Skeletal muscle satellite cell (primary cell): ENCODE results near the gene HVCN1.
"Not testable (repeated sequence)": the region's sequence is repeated elsewhere in the genome, so short reads cannot be mapped to it uniquely, and the experiment has no call there.

Experiments
- H3K27me3 ChIP-seq: 2 replicates; pipeline ENCODE4 v1.7.0; 2013; ENCODE audit warnings: low read length; ENCODE audit not compliant: control insufficient read depth, insufficient read depth
- H3K36me3 ChIP-seq: 2 replicates; pipeline ENCODE4 v1.7.0; 2013; ENCODE audit warnings: mild to moderate bottlenecking, control low read depth, low read length; ENCODE audit not compliant: insufficient read depth
- H3K4me1 ChIP-seq: 2 replicates; pipeline ENCODE4 v1.7.0; 2013; ENCODE audit warnings: low read length; ENCODE audit not compliant: control insufficient read depth, insufficient read depth
- H3K4me2 ChIP-seq: 2 replicates; pipeline ENCODE4 v1.7.0; 2013; ENCODE audit warnings: mild to moderate bottlenecking, low read length
- H3K4me3 ChIP-seq: 2 replicates; pipeline ENCODE4 v1.7.0; 2013; ENCODE audit warnings: low read length
- H3K9ac ChIP-seq: 2 replicates; pipeline ENCODE4 v1.7.0; 2013; ENCODE audit warnings: mild to moderate bottlenecking, low read depth, low read length, moderate library complexity
- H3K9me3 ChIP-seq: replicated peaks from 2 replicates; pipeline ENCODE4 v1.7.0; 2013; ENCODE audit warnings: mild to moderate bottlenecking, control low read depth, low read length

Gene HVCN1

GRCh38 chr12:110661337-110661972, 27.5 kb downstream of the HVCN1 start:
- Histone ChIP-seq H3K4me3 (no peak overlapping the region), H3K4me1 (no peaks in the 10 kb centered on the region)

GRCh38 chr12:110658878-110659277, 30.0 kb downstream of the HVCN1 start:
- Histone ChIP-seq H3K27me3 (no peaks in the 10 kb centered on the region), H3K9ac (no peak overlapping the region), H3K9me3 (no peaks in the 10 kb centered on the region), H3K36me3 (no peaks in the 10 kb centered on the region), H3K4me1 (no peaks in the 10 kb centered on the region), H3K4me2 (no peak overlapping the region), H3K4me3 (no peak overlapping the region)

More at GRCh38 chr12:110661337-110661972, 27.5 kb downstream of the HVCN1 start:
- H3K27me3 ChIP-seq = no peaks in the 10 kb centered on the region
- no peaks in the 10 kb centered on the region for H3K36me3 ChIP-seq
- H3K9ac ChIP-seq = no peak overlapping the region
- H3K9me3 ChIP-seq = no peaks in the 10 kb centered on the region
- no peak overlapping the region for H3K4me2 ChIP-seq

DNA sequence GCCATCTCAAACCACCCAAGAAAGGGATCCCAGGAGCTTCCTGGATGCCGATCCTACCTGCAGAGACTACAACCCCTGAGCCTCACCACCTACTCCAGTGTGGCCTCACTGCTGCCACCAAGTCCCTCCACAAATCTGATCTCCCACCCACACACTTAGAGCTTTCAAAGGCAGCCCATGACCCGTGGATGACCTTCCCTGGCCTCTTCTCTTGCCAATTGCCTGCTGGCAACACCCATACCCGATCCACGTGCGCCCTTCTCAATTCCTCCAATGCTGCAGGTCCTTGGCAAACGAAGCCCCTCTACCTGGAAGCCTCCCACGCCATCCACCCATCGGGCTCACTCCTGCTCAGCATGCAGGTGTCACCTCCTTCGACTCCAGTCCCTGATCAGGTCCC, 30.7 kb downstream of the HVCN1 start:
- no peaks in the 10 kb centered on the region for H3K27me3 ChIP-seq

DNA sequence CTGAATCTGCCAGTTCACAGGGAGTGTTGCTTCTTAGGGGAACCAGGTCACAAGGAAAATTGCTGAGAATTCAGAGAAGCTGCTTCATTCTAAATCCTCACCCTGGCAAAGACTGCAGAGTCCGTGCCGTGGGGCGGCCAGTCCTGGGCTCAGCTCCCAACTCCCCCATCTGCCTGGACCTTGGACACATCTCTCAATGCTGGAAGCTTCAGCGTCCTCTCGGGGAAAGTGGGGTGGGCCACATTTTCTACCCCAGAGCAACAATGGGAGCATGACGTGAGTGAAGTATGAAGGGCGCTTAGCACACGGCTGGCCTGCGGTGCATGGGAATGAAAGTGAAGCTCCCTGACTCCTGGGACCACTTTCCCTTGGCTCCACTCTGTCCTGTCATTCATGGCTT, 31.2 kb downstream of the HVCN1 start:
- no peaks in the 10 kb centered on the region for H3K4me1 ChIP-seq
- H3K36me3 ChIP-seq = no peaks in the 10 kb centered on the region
- H3K9ac ChIP-seq = no peak overlapping the region
- no peak overlapping the region for H3K4me3 ChIP-seq
- no peaks in the 10 kb centered on the region for H3K9me3 ChIP-seq
- no peaks in the 10 kb centered on the region for H3K27me3 ChIP-seq
- no peak overlapping the region for H3K4me2 ChIP-seq

More for the DNA sequence above, 30.7 kb downstream of the HVCN1 start:
- no peaks in the 10 kb centered on the region for H3K36me3 ChIP-seq
- no peak overlapping the region for H3K4me2 ChIP-seq
- no peak overlapping the region for H3K9ac ChIP-seq
- no peaks in the 10 kb centered on the region for H3K9me3 ChIP-seq
- H3K4me3 ChIP-seq = no peak overlapping the region
- no peaks in the 10 kb centered on the region for H3K4me1 ChIP-seq

GRCh38 chr12:110656071-110656655, 32.8 kb downstream of the HVCN1 start:
- Histone ChIP-seq H3K27me3 (no peaks in the 10 kb centered on the region), H3K36me3 (no peaks in the 10 kb centered on the region)

GRCh38 chr12:110654238-110654637, 34.7 kb downstream of the HVCN1 start:
- not testable (repeated sequence) for H3K9ac ChIP-seq, H3K27me3 ChIP-seq, H3K4me1 ChIP-seq, H3K4me3 ChIP-seq, H3K36me3 ChIP-seq, H3K9me3 ChIP-seq, H3K4me2 ChIP-seq

More at GRCh38 chr12:110656071-110656655, 32.8 kb downstream of the HVCN1 start:
- Histone ChIP-seq H3K4me3 (no peak overlapping the region), H3K4me2 (no peak overlapping the region), H3K9ac (no peak overlapping the region), H3K4me1 (no peaks in the 10 kb centered on the region), H3K9me3 (no peaks in the 10 kb centered on the region)

DNA sequence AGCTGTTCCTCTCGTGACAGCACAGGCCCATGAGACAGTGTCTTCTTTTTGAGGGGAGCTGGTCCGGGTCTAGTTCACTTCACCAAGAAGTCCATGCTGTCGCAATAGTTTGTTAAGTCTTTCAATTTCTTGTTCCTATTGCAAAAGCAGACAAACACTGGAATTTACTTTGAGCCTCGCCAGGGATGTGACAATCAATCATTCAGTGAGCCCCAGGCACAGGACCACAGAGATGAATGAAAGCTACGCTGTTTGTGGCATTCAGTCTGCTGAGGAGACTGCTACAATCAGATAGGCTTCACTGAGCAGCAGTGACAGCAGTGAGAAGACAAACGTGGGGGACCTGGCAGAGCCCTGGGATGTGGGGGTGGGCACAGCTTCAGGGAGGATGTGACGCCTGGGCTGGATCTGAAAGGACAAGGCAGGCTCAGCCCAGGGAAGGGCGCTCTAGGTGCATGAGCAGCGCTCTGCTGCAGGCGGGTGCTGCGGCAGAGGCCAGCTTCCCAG, 39.5 kb downstream of the HVCN1 start:
- no peaks in the 10 kb centered on the region for H3K36me3 ChIP-seq
- H3K4me3 ChIP-seq = no peak overlapping the region
- no peak overlapping the region for H3K4me2 ChIP-seq
- H3K9ac ChIP-seq = no peak overlapping the region
- H3K4me1 ChIP-seq = no peaks in the 10 kb centered on the region
- no peaks in the 10 kb centered on the region for H3K27me3 ChIP-seq
- H3K9me3 ChIP-seq = no peaks in the 10 kb centered on the region

GRCh38 chr12:110647631-110648040, 41.3 kb downstream of the HVCN1 start:
- Histone ChIP-seq H3K9me3 (no peaks in the 10 kb centered on the region), H3K4me2 (no peak overlapping the region), H3K9ac (no peak overlapping the region), H3K4me1 (no peaks in the 10 kb centered on the region), H3K27me3 (no peaks in the 10 kb centered on the region), H3K4me3 (no peak overlapping the region), H3K36me3 (no peaks in the 10 kb centered on the region)

- no peaks in the 10 kb centered on the region for H3K36me3 ChIP-seq
- H3K4me2 ChIP-seq = peak overlapping the region; percentile 5
- H3K9ac ChIP-seq = peak overlapping the region; percentile 7
- no peak overlapping the region for H3K4me3 ChIP-seq
- no peaks in the 10 kb centered on the region for H3K27me3 ChIP-seq
- H3K4me1 ChIP-seq = peaks cover 33% of the 10 kb centered on the region
- no peaks in the 10 kb centered on the region for H3K9me3 ChIP-seq
Measured at GRCh38 chr12:110641521-110641920, 47.4 kb downstream of the HVCN1 start.

DNA sequence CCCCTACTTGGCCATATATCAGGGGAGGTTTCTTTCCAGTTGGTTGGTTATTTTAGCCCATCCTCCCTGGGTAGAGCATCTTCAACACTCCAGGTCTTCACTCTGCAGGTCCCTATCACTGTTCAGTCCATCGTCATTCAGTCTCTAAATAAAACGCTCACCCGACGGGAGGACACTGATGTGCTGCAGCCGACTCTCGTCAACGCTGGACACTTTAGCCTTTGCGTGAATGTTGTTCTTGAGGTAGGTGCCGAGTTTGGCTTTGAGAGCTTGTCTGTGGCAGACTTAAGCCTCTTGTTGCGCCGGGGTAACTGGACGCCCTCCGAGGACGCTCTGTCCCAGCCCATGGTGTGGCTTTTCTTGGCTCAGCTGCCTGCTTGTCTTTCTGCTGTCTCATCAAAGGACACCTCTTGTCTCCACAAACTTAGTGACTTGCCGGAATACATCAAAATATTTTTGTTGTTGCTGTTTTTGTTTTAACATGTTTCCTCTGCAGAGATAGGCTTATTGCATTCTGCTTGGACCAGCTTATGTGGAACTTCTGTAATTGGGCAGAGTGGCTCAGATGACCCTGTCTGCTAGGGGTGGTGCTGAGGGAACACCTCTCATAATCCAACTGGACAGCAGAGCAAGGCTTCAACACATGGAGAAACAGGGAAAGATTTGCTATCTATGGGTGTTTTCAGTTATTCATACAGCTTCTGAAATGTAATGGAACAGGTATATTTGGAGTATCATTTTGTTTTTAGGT, 48.5 kb downstream of the HVCN1 start:
- peaks cover 33% of the 10 kb centered on the region for H3K4me1 ChIP-seq
- H3K9me3 ChIP-seq = no peaks in the 10 kb centered on the region

GRCh38 chr12:110639336-110640141, 49.4 kb downstream of the HVCN1 start:
- Histone ChIP-seq H3K9ac (no peak overlapping the region), H3K4me3 (no peak overlapping the region), H3K36me3 (no peaks in the 10 kb centered on the region), H3K4me1 (peaks cover 33% of the 10 kb centered on the region), H3K27me3 (no peaks in the 10 kb centered on the region), H3K4me2 (peak overlapping the region; percentile 35), H3K9me3 (no peaks in the 10 kb centered on the region)

More for the DNA sequence above, 48.5 kb downstream of the HVCN1 start:
- H3K27me3 ChIP-seq = no peaks in the 10 kb centered on the region
- H3K4me3 ChIP-seq = no peak overlapping the region
- no peaks in the 10 kb centered on the region for H3K36me3 ChIP-seq
- H3K4me2 ChIP-seq = peak overlapping the region; percentile 35
- no peak overlapping the region for H3K9ac ChIP-seq
